ENCODE data around the gene BSN.

BSN gene

DNA sequence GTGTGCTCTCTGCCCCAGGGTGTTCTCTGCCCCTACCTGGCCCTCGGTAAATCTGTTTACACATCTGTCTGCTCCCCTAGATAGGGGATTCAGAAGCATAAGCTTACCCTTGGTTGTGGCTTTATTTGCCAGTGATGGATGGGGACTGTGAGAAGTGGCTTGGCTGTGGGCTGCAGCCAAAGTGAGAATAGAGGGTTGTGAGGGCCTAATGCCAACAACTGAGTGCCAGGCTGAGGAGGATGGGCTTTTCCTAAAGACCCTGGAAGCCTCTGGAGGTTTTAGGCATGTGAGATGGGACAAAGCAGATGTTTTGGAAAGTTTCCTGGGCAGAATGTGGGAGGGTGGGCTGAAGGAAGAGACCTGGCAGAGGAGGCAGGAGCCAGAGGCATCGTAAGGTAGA lies 104.4 kb downstream of the BSN start:
- no peak overlapping the region for H3K4me3 ChIP-seq (ENCODE audit: low read depth, low read length)
- TF ChIP-seq, protein P1, sequence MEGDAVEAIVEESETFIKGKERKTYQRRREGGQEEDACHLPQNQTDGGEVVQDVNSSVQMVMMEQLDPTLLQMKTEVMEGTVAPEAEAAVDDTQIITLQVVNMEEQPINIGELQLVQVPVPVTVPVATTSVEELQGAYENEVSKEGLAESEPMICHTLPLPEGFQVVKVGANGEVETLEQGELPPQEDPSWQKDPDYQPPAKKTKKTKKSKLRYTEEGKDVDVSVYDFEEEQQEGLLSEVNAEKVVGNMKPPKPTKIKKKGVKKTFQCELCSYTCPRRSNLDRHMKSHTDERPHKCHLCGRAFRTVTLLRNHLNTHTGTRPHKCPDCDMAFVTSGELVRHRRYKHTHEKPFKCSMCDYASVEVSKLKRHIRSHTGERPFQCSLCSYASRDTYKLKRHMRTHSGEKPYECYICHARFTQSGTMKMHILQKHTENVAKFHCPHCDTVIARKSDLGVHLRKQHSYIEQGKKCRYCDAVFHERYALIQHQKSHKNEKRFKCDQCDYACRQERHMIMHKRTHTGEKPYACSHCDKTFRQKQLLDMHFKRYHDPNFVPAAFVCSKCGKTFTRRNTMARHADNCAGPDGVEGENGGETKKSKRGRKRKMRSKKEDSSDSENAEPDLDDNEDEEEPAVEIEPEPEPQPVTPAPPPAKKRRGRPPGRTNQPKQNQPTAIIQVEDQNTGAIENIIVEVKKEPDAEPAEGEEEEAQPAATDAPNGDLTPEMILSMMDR (IDR thresholded peaks at IDR 0.05; ENCODE audit: borderline replicate concordance, insufficient read depth, low read depth, low read length), result no peak

GRCh38 chr3:49659756-49660155 lies 105.5 kb downstream of the BSN start:
- TF ChIP-seq, protein P1 (IDR thresholded peaks at IDR 0.05; ENCODE audit: borderline replicate concordance, insufficient read depth, low read depth, low read length), result no peak
- no peak overlapping the region for H3K4me3 ChIP-seq (ENCODE audit: low read depth, low read length)

GRCh38 chr3:49661281-49661680 lies 107.0 kb downstream of the BSN start:
- no peak overlapping the region for H3K4me3 ChIP-seq (ENCODE audit: low read depth, low read length)
- TF ChIP-seq, protein P1 (IDR thresholded peaks at IDR 0.05; ENCODE audit: borderline replicate concordance, insufficient read depth, low read depth, low read length), result no peak

DNA sequence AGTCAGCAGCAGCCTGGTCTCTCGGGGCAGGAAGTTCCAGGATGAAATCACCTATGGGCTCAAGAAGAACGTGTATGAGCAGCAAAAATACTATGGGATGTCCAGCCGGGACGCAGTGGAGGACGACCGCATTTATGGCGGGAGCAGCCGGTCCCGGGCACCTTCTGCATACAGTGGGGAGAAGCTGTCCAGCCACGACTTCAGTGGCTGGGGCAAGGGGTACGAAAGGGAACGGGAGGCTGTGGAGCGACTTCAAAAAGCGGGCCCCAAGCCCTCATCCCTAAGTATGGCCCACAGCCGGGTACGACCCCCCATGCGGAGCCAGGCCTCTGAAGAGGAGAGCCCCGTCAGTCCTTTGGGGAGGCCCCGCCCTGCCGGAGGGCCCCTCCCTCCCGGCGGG lies 107.7 kb downstream of the BSN start:
- H3K4me3 ChIP-seq (ENCODE audit: low read depth, low read length), result no peak overlapping the region
- TF ChIP-seq, protein P1 (IDR thresholded peaks at IDR 0.05; ENCODE audit: borderline replicate concordance, insufficient read depth, low read depth, low read length), result no peak

GRCh38 chr3:49662720-49663413 lies 108.6 kb downstream of the BSN start:
- H3K4me3 ChIP-seq (ENCODE audit: low read depth, low read length), result no peak overlapping the region
- TF ChIP-seq, protein P1 (IDR thresholded peaks at IDR 0.05; ENCODE audit: borderline replicate concordance, insufficient read depth, low read depth, low read length), result no peak

- no peak overlapping the region for H3K4me3 ChIP-seq (ENCODE audit: low read depth, low read length)
- TF ChIP-seq, protein P1 (IDR thresholded peaks at IDR 0.05; ENCODE audit: borderline replicate concordance, insufficient read depth, low read depth, low read length), result no peak
Measured at GRCh38 chr3:49663831-49664230, 109.6 kb downstream of the BSN start.

DNA sequence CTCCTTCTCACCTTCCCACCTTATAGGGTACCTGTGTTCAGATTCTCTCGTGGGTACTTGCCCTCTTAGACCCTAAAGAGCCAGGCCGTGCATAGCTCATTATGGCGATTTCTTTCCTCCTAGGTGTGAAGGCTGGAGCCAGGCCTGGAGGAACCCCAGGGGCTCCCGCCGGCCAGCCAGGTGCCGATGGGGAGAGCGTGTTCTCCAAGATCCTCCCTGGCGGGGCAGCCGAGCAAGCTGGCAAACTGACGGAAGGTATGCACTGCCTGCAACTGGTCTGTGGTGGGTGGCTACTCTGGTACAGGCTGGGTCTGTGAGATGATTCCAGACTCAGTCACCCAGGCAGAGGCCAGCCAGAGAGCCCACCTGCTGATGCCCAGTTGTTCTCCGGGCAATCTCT lies 110.0 kb downstream of the BSN start:
- H3K4me3 ChIP-seq (ENCODE audit: low read depth, low read length), result no peak overlapping the region
- TF ChIP-seq, protein P1 (IDR thresholded peaks at IDR 0.05; ENCODE audit: borderline replicate concordance, insufficient read depth, low read depth, low read length), result no peak
